Raji (cell line): ENCODE data around the gene SSBP4.

Experiments
- POLR2A ChIP-seq: IDR thresholded peaks from 2 replicates; pipeline ENCODE4 v1.6.1; 2011; ENCODE audit warnings: low read depth, low read length, control low read depth; ENCODE audit not compliant: insufficient read depth

The SSBP4 gene

DNA sequence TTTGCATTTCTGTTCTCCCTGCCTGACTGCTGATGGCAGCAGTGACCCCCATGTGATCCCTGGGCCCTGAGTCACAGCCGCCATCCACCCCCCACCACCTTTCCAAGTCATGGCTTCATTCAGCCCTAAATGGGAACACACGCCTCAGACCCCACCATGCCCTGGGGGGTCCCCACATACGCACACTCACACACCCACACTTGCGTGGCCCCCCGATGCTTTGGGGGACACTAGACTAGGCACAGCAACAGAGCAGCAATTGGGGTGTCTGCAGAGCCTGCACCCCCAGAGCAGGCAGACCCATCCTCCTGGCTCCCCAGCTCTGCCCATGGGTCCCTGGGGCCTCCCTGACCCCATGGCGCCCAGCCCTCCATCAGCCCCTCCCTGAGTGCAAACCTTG lies 24.2 kb downstream of the SSBP4 start:
- no peak for TF ChIP-seq POLR2A

DNA sequence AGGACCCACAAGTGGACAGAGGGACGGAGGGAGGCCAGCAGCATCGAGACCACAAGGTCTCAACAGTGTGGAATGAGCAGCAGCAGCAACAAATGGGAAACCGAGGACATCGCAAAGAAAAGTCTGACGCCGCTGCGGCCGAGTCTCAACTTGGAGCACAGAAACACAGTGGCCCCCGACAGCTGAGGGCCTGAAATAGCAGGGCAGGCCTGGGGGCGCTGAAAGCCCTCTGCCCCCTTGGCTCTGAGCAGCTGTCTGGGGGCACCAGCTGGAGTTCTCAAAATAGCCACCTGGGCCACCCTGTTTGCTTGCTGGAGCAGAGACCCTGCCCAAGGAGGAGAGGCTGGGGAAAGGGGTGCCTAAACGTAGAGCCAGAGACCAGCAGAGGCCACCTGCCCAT lies 24.6 kb downstream of the SSBP4 start:
- TF ChIP-seq POLR2A, result no peak

DNA sequence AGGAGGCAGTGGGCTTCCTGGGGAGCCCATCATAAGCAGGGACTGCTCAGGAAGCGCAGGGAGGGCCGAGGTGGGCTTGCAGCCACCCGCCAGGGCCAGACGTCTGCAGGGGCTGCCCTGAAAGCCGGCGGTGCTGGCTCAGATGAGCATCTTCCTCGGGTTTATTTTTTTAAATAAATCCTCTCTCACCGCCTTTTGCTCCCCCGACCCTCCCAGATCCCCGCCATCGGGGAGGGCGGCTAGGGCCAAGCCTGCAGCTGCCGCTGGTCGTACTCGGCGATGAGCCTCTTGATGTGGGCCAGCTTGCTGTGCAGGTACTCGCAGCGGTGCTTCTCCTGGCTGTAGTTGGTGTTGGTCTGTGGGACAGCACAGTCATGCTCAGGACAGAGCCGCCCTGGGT lies 25.3 kb downstream of the SSBP4 start:
- no peak for TF ChIP-seq POLR2A

DNA sequence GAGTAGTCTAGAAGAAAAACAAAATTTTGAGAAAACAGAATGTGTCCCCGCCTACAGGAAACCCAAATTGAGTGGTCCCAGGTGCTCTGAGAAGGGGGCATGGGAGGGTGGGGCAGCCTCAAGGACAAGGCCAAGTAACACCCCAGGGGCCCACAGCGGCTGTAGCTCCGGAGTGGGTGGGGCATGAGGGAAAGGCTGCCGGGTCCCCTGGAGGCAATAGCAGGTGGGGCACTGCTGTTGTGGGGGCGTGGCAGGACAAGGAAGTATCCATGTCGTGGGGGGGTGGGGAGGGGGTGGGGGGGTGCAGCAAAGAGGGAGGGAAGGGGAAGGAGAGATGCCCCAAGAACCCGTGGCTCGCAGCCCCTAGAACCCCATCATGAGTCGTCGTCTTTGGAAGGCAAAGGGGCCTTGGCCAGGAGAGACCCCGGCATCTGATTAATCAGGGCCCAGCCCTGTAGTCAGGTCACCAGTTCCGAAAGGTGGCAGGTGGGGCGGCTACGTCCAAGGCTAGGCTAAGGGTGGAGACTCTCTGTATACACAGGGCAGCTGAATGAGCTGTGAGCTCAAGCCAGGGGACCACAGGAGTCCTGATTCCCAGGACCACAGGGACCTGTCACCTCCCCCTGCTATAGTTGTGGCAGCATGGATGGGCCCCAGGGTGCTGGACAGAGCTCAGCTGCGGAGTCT lies 26.2 kb downstream of the SSBP4 start:
- no peak for TF ChIP-seq POLR2A

DNA sequence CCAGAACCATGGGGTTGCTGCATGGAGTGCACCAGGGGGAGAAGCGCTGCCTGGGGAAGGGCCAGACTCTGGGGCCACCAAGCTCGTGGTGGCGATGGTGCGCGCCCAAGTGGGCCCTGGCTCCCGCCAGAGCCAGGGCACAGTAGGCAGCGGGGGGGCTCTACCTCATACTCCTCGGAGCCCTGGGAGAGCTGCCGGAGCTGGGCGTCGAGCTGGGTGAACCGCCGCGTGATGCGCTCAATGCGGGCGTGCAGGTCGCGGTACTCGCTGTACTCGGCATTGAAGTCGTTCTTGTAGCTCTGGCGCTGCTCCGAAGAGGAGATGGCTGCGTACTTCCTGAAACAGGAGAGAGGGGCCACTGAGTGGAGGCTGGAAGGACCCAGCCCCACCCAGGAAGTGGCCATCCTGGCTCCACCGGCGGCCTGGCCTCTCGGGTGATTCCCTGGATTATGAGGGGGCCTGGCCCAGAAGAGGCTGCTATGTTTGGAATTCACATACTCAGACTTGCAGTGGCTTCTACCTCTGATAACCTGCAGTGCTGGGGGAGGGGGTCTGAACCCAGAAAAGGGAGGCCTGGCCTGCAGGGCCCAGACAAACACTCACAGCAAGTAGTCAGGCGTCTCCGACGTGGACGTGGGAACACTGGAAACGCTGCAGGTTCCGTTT lies 27.1 kb downstream of the SSBP4 start:
- no peak for TF ChIP-seq POLR2A

DNA sequence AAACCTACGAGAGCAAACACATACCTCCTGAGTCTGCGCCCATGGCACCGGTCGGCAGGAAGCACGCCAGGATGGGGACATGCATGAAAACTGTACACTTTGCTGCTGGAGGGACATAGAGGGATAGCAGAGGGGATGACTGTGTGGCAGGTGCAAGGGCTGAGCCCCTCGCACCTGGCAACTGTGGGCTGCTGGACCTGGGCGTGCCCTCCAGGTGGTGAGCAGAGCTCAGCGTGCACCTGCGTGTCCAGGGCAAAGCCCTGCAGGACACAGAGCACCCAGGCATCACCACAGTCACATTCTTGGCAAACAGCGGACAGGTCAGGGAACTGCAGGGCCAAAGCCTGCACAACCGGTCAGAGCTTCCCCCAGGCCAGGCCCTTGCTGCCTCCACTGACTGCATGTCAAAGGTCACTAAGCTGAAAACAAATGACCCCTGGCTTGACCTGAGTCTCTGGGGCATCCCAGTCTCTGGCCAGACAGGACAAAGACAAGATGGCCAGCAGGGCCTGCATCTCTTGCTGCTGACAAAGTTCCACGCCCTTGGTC lies 27.7 kb downstream of the SSBP4 start:
- TF ChIP-seq POLR2A, result no peak

DNA sequence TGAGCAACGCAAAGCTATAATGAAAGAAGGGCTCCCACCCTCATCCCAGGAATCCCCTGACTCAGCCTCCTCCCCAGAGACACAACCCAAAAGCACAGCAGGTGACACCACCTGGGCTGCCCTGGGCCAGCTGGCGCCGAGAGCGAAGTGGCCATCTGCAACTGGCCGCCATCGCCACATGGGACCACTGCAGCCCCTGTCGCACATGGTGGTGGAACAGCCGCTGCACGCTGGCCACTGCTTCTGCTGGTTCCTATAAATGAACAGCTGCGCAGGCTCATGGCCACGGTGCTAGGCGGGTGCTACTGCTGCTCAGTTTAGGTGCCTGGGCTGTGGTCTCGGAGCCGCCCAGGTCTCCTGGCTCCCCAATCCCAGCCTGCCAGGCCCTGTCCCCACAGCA lies 30.4 kb downstream of the SSBP4 start:
- no peak for TF ChIP-seq POLR2A

DNA sequence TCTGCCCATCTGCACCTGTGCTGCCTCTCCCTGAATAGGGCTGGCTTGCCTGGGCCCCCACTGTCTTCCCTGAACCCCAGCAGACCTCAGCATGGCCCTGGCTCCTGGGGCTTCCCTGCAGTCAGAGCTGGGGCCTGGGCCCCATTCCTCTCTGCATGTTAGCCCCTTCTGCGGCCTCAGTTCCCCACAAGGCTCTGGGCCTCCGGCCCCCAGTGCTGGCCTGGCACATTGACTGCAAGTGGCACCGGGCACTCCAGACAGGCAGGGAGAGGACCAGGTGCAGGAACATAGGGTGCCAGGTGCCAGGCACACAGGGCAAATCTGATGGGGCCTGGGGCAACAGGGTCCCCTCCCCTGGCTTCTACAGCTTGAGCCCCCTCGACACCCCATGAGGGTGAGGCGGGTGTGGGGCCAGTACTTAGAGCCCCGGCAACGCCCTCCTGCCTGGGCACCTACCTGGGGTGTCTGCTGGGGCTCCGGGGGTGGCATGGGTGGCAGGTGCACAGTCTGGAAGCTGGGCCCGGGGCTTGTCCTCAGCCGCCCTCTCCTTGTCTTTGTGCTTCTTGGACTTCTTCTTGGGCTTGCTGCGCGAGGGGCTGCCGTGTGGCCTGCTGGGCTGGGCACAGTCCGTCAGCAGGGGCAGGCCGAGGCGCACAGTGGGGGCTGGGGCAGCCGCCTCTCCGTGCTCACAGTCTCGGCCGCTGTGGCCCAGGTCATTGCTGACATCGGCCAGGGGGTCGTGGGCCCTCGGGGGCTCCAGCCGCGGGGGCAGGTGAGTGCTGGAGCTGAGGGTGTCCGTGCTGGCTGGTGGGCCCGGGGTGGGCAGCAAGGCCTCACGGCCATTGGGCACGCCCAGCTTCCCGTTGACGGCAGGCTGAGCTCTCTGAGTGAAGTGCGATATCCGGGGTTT lies 31.1 kb downstream of the SSBP4 start:
- TF ChIP-seq POLR2A, result no peak

DNA sequence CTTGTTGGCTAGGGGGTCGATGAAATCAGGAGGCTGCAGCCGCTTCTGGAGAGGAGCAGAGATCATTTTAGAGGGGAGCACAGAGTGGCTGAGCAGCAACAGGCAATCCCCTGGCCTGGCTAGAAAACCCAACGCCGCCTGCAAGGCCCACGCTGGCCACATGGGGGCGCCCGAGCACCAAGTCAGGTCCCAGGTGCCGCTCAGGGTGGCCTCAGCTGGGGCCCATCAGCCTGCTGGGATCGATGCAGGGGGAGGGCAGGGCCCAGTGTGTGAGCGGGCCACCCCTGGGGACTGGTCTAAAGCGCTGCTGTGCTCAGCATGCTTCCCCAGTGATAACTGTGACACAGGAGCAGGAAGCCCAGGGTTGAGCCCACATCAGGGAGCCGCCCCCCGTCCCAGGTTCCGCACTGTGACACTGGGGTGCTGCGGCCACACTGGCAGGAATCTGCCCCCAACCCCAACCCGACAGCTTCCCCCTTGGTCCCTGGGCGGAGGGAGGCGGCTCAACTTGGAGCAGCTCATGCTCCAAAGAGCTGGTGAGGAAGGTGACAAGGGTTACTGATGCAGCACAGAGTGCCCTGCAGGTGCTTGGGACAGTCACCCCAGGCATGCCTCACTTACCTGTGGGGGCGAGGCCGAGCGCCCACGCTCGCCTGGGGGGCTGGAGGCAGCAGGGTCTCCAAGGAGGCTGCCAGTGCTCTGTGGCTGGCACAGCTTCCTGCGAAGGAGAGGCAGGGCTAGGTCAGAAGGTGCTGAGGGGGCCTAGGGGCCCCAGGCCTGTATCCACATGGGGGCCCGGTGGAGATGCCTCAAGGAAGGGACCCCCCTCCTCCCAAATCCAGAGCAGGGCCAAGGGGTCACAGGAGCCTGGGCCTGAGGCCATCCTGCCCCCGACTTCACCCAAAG lies 32.0 kb downstream of the SSBP4 start:
- no peak for TF ChIP-seq POLR2A

DNA sequence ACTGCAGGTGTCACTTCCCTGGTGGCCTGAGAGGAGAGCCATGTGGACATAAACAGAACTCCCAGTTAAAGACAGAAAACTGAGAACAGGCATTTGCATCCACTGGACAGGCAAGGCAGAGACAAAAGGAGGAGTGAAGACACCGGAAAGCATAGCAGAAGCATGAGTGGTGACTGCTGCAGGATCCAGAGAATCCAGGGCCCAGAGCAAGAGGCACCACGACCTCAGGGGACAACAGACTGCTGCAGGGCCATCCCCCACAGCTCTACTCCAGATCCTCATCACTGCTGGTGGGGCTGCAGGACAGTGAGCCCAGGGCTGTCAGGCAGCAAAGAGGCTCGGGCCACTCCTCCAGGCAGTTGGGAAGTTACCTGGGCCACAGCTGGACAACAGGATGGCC lies 33.2 kb downstream of the SSBP4 start:
- TF ChIP-seq POLR2A, result no peak

DNA sequence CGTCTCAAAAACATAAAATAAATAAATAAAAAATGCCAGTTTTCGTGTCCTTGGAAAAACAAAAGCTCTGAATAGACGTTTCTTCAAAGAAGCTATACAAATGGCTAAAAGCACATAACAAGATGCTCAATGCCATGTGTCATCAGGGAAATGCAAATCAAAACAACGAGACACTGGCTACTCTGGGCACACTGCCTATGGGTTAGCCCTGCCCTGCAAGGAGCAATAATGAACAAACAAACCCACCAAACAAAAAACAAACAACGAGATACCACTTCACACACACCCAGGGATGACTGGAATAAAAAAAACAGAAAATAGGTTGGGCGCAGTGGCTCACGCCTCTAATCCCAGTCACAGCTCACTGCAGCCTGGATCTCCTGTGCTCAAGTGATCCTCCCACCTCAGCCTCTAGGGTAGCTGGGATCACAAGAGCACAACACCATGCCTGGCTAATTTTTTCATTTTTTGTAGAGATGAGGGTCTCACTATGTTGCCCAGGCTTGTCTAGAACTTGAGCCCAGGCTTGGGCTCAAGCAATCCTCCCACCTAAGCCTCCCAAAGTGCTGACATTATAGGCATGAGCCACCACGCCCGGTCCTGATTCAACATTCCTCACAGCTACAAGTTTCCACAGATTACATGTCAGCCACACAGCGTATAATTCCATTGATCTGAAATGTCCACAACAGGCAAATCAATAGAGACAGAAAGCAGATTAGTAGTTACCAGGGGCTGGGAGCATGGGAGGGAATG lies 34.2 kb downstream of the SSBP4 start:
- TF ChIP-seq POLR2A, result no peak

DNA sequence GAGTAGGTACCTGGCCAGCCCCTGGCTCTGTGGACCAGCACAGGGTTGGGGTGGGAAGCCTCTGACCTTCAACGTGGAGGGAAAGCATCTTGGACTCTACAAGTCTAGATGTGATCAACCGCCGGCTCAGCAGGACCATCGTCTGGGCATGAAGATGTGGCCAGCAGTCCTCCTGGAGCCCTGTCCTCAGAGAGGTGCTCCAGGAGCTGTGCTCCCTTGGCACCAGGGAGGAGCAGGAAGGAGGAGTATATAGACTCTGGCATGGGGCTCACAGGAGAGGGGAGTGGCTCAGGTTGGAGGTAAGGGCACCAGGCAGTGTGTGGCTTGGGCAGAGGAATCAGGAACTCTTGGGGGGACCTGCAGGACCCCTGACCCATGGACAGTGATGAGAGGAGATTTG lies 37.1 kb downstream of the SSBP4 start:
- no peak for TF ChIP-seq POLR2A

DNA sequence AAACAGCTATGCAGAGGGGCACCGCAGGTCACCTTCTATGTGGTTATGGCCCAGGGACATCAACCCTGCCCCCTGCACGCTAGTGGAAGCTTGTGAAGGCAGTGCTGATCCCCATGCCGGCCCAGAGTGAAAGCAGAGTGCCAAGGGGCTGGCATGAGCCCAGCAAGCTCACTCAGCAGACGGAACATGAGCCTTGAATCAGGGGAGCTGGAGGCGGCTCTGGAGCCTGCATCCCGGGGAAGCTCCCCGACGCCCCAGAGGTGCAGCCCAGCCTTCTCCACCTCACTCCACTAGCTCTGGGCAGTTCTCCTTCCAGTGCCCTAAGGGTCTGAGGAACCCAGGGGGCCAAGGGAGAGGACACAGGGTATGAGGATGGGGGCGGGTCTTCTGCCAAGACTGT lies 37.8 kb downstream of the SSBP4 start:
- no peak for TF ChIP-seq POLR2A
